ENCODE data around the gene RBM38. TPM values are rescaled to one million over a fixed set of nuclear protein-coding genes. Genes with fewer than 3 reads are reported as not detected.
A peak's percentile ranks its signal among the peaks of the same experiment; 100 is the strongest.

Gene RBM38
- total and polyA plus RNA-seq, 10 of the 15 experiments (the other 5 are each of a cell fraction or from before 2014, with no cell fraction given), result 0.32 to 118 (median 25.2) TPM

DNA sequence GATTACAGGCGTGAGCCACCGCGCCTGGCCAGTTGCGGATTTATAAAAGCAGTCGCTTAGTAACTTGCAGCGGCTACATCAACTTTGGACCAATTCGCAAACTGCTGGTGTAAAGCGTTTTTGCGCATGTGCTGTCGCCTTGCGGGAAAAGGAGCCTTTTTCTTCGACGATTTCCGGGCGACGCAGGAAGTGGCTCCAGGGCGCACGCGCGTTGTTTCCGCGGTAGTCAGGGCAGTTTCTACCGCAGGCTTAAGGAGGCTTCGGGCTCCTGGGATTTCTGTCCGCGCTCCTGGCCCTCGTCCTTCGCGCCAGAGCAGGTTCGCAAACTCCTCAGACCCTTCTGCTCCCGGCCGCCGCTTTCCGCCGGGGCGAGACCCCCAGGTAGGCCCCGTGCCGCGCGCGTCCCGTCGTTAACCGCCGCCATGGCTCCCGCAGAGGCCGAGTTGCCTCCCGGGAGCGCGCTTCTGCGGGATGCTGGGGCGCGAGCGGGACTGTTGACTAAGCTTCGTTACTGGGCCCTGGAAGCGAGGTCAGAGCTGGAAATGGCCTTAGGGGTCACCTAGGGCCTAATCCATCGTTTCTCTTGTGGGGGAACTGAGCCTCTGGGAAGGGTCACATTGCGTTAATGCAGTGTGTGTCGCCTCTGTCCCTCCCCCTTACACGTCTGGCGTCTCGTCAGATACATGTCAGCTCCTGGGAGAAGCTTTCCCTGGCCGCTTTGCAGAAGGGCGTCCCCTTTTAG is 40.0 kb upstream of the RBM38 start, which contains the start of gene RAE1:
TSS of gene RAE1 (plus strand) at position 214 of the 742 bp plus-strand sequence. CDS start 2,784 bp downstream, outside the sequence.
- H3K27me3 ChIP-seq (replicated peaks in 1 of 2; ENCODE audit: control insufficient read depth in 2 of 2, insufficient read depth in 2 of 2, low read length in 1 of 2), result no peaks in the 10 kb centered on the region
- ATAC-seq, result peak; percentile 95
- RAD21 ChIA-PET (ENCODE audit: unreplicated experiment), result no interaction called here
- POLR2A ChIA-PET, result no interaction called here
- intact Hi-C loops (cut with micrococcal nuclease; ENCODE audit: unreplicated experiment) (no loop called here), in situ Hi-C loops (cut with MboI) (no loop called here)
- FAIRE-seq, result peak; percentile 61
- H3K4me3 ChIP-seq, result peak within 1 kb of the TSS; percentile 96
- SMC1A ChIA-PET (ENCODE audit: uncharacterized antibody, unreplicated experiment), result no interaction called here
- peaks cover 26% of the 10 kb centered on the region for H3K79me2 ChIP-seq (ENCODE audit: control insufficient read depth, insufficient read depth, low read length)
- peak within 1 kb of the TSS; percentile 92 for H3K4me2 ChIP-seq (ENCODE audit: control insufficient read depth, insufficient read depth)
- no peaks in the 10 kb centered on the region for H3K9me3 ChIP-seq (replicated peaks; ENCODE audit: control insufficient read depth, insufficient read depth, low read length)
- H3K36me3 ChIP-seq (ENCODE audit: control insufficient read depth in 2 of 2, insufficient read depth in 2 of 2, low read length in 1 of 2), result peaks cover 0 to 12% of the 10 kb centered on the region in 2 experiments
- CTCF ChIA-PET, result interaction anchor here (0.7 to 0.9 kb wide), 2 partner anchors 145 to 269 kb away, joined by 3 read pairs; partner anchors contain the start of gene ZBP1
- H3K9ac ChIP-seq (ENCODE audit: control insufficient read depth, insufficient read depth, low read length), result peak within 1 kb of the TSS; percentile 73
- H3K4me1 ChIP-seq (ENCODE audit: control insufficient read depth, insufficient read depth, low read length), result peaks cover 4% of the 10 kb centered on the region; the same call in 1 of the 2 replicates
- under 1% methylated on average over 63 of the region's 64 CpGs for WGBS (ENCODE audit: insufficient coverage, insufficient replicate concordance, low lambda C conversion rate, missing lambda C conversion rate)
- TSS peak; percentile 54 for BruUV-seq (replicated peaks)
- H2AFZ ChIP-seq (ENCODE audit: control insufficient read depth, low read depth, low read length), result peak within 1 kb of the TSS; percentile 90
- peak; percentile 68 for DNase-seq (ENCODE audit: low read depth, low spot score)
- H4K20me1 ChIP-seq (ENCODE audit: control insufficient read depth, insufficient read depth), result no peaks in the 10 kb centered on the region
- peak within 1 kb of the TSS; percentile 86 for H3K27ac ChIP-seq (ENCODE audit: control insufficient read depth, insufficient read depth)
- no peak for TF ChIP-seq NFXL1 (IDR thresholded peaks at IDR 0.05; ENCODE audit: borderline replicate concordance)
- TF ChIP-seq HCFC1 (IDR thresholded peaks at IDR 0.05; ENCODE audit: low read length), result peak; percentile 53; the same call in 1 of the 2 replicates
- TF ChIP-seq IKZF2 (IDR thresholded peaks at IDR 0.05), result peak in 1 of 2 experiments; percentile 20; a peak in 1 of 4 replicates
- no peak for TF ChIP-seq MTA3 (IDR thresholded peaks at IDR 0.05; ENCODE audit: borderline replicate concordance, low read length)
- peak; percentile 88 for TF ChIP-seq YY1 (IDR thresholded peaks at IDR 0.05; ENCODE audit: low read depth, low read length)
- TF ChIP-seq, protein P1, sequence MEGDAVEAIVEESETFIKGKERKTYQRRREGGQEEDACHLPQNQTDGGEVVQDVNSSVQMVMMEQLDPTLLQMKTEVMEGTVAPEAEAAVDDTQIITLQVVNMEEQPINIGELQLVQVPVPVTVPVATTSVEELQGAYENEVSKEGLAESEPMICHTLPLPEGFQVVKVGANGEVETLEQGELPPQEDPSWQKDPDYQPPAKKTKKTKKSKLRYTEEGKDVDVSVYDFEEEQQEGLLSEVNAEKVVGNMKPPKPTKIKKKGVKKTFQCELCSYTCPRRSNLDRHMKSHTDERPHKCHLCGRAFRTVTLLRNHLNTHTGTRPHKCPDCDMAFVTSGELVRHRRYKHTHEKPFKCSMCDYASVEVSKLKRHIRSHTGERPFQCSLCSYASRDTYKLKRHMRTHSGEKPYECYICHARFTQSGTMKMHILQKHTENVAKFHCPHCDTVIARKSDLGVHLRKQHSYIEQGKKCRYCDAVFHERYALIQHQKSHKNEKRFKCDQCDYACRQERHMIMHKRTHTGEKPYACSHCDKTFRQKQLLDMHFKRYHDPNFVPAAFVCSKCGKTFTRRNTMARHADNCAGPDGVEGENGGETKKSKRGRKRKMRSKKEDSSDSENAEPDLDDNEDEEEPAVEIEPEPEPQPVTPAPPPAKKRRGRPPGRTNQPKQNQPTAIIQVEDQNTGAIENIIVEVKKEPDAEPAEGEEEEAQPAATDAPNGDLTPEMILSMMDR (IDR thresholded peaks at IDR 0.05 in 2 of 3, conservative IDR thresholded peaks at IDR 0.05 in 1 of 3; ENCODE audit: control insufficient read depth in 2 of 3, extremely low read depth in 1 of 3, insufficient read depth in 1 of 3, low read depth in 3 of 3, low read length in 3 of 3), result no peak
- TF ChIP-seq NRF1 (conservative IDR thresholded peaks at IDR 0.05; ENCODE audit: low read depth, low read length), result peak; percentile 59
- TF ChIP-seq, protein P2, sequence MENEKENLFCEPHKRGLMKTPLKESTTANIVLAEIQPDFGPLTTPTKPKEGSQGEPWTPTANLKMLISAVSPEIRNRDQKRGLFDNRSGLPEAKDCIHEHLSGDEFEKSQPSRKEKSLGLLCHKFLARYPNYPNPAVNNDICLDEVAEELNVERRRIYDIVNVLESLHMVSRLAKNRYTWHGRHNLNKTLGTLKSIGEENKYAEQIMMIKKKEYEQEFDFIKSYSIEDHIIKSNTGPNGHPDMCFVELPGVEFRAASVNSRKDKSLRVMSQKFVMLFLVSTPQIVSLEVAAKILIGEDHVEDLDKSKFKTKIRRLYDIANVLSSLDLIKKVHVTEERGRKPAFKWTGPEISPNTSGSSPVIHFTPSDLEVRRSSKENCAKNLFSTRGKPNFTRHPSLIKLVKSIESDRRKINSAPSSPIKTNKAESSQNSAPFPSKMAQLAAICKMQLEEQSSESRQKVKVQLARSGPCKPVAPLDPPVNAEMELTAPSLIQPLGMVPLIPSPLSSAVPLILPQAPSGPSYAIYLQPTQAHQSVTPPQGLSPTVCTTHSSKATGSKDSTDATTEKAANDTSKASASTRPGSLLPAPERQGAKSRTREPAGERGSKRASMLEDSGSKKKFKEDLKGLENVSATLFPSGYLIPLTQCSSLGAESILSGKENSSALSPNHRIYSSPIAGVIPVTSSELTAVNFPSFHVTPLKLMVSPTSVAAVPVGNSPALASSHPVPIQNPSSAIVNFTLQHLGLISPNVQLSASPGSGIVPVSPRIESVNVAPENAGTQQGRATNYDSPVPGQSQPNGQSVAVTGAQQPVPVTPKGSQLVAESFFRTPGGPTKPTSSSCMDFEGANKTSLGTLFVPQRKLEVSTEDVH (IDR thresholded peaks at IDR 0.05; ENCODE audit: low read depth, partially characterized antibody), result peak; percentile 71
- peak; percentile 76 for TF ChIP-seq NR2F1 (conservative IDR thresholded peaks at IDR 0.05)
- TF ChIP-seq, protein P3, sequence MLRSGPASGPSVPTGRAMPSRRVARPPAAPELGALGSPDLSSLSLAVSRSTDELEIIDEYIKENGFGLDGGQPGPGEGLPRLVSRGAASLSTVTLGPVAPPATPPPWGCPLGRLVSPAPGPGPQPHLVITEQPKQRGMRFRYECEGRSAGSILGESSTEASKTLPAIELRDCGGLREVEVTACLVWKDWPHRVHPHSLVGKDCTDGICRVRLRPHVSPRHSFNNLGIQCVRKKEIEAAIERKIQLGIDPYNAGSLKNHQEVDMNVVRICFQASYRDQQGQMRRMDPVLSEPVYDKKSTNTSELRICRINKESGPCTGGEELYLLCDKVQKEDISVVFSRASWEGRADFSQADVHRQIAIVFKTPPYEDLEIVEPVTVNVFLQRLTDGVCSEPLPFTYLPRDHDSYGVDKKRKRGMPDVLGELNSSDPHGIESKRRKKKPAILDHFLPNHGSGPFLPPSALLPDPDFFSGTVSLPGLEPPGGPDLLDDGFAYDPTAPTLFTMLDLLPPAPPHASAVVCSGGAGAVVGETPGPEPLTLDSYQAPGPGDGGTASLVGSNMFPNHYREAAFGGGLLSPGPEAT (IDR thresholded peaks at IDR 0.05; ENCODE audit: low read depth), result peak; percentile 70; the same call in 1 of the 2 replicates
- TF ChIP-seq IKZF1 (conservative IDR thresholded peaks at IDR 0.05), result peak; percentile 78
- peak in 1 of 2 experiments; percentile 53; a peak in 2 of 4 replicates for TF ChIP-seq BHLHE40 (IDR thresholded peaks at IDR 0.05; ENCODE audit: borderline replicate concordance in 1 of 2, low read depth in 2 of 2, low read length in 1 of 2)
- peak; percentile 74; the same call in 1 of the 2 replicates for TF ChIP-seq CBFB (IDR thresholded peaks at IDR 0.05; ENCODE audit: low read depth)
- 0 out of 2 replicates have a peak, but pooled peaks have one; percentile 34 for TF ChIP-seq STAT1 (conservative IDR thresholded peaks at IDR 0.05)

Data from GM12878 (cell line).